Endothelial cell (in vitro differentiated cells): ENCODE data around the gene MLIP. TPM values are rescaled to one million over a fixed set of nuclear protein-coding genes. Genes with fewer than 3 reads are reported as not detected.

Source experiments
- DNase-seq: peaks from one replicate; pipeline ENCODE4 v3.0.0; 2021; ENCODE audit warnings: low spot score
- H3K27ac Mint-ChIP-seq: one replicate; pipeline ENCODE4 v1.8.0; 2021; ENCODE audit warnings: mixed read lengths, inconsistent platforms; ENCODE audit not compliant: unreplicated experiment
- H3K27me3 Mint-ChIP-seq: one replicate; pipeline ENCODE4 v1.8.0; 2021; ENCODE audit warnings: mild to moderate bottlenecking, moderate library complexity, mixed read lengths, inconsistent platforms; ENCODE audit not compliant: unreplicated experiment
- H3K36me3 Mint-ChIP-seq: one replicate; pipeline ENCODE4 v1.8.0; 2021; ENCODE audit warnings: mild to moderate bottlenecking, low read depth, mixed read lengths, inconsistent platforms; ENCODE audit not compliant: unreplicated experiment
- H3K4me1 Mint-ChIP-seq: one replicate; pipeline ENCODE4 v1.8.0; 2021; ENCODE audit warnings: mild to moderate bottlenecking, mixed read lengths, inconsistent platforms; ENCODE audit not compliant: unreplicated experiment
- H3K4me3 Mint-ChIP-seq: one replicate; pipeline ENCODE4 v1.8.0; 2021; ENCODE audit warnings: mild to moderate bottlenecking, mixed read lengths, inconsistent platforms; ENCODE audit not compliant: unreplicated experiment
- H3K9me3 Mint-ChIP-seq: one replicate; pipeline ENCODE4 v1.8.0; 2021; ENCODE audit warnings: mixed read lengths, inconsistent platforms; ENCODE audit not compliant: unreplicated experiment
- total RNA-seq: library from RNA; stranded (reverse); fragmentation: NEBNext Ultra II Directional; extraction: Animal tissue kit (Norgen Biotek cat#: 25700); gene quantifications from one replicate; pipeline ENCODE4 v1.2.1, GENCODE V29; 2021; ENCODE audit not compliant: unreplicated experiment
- TF ChIP-seq, protein P1 (sequence below): fragments of 200-600 bp; sonication (generic); IDR thresholded peaks from one replicate; pipeline ENCODE4 v1.5.0; 2021; ENCODE audit warnings: antibody characterized with exemption; ENCODE audit not compliant: unreplicated experiment

Gene MLIP
- total RNA-seq, 1 donor from 2014 or later = not detected

DNA sequence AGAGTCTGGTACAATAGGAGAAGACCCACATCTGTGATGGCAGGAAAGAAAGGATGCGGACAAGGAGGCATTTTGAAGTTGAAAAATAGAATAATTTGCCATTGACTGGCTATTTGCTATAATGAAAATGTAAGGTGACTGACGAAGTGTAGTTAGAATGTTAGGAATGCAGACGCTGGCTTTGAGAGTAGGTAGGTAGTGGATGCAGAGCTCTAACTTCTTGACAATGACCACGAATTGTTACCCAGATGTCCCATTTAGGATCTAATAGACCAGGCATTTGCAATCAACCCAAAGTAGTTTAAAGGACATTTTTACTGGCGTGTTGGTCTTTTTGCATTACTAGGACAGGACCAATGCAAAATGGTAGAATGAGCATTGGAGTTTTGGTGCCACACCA lies 14.2 kb downstream of the MLIP start:
- H3K27me3 Mint-ChIP-seq = peaks cover 1% of the 10 kb centered on the region
- no peaks in the 10 kb centered on the region for H3K36me3 Mint-ChIP-seq
- TF ChIP-seq, protein P1, sequence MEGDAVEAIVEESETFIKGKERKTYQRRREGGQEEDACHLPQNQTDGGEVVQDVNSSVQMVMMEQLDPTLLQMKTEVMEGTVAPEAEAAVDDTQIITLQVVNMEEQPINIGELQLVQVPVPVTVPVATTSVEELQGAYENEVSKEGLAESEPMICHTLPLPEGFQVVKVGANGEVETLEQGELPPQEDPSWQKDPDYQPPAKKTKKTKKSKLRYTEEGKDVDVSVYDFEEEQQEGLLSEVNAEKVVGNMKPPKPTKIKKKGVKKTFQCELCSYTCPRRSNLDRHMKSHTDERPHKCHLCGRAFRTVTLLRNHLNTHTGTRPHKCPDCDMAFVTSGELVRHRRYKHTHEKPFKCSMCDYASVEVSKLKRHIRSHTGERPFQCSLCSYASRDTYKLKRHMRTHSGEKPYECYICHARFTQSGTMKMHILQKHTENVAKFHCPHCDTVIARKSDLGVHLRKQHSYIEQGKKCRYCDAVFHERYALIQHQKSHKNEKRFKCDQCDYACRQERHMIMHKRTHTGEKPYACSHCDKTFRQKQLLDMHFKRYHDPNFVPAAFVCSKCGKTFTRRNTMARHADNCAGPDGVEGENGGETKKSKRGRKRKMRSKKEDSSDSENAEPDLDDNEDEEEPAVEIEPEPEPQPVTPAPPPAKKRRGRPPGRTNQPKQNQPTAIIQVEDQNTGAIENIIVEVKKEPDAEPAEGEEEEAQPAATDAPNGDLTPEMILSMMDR = no peak
- no peaks in the 10 kb centered on the region for H3K4me1 Mint-ChIP-seq
- H3K4me3 Mint-ChIP-seq = no peak overlapping the region
- DNase-seq = no peak
- no peaks in the 10 kb centered on the region for H3K9me3 Mint-ChIP-seq
- no peak overlapping the region for H3K27ac Mint-ChIP-seq

DNA sequence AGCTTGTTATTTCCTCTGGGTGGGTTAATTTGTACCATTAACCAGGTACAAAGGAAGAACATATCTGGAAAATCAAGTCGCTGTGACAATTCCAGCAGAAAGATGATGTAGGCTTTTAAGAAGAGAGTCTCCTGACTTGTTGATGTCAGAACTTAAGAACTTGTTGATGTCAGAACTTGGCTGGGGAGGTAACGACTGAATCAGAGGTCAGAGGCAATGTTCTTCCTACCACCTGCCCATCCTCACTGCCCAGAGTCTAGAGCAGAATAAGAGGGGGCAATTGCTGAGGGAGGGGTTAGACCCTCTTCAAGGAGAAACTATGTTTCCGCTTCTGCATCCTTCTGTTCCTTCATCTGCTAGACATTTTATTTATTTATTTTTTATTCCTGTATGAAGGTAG lies 18.9 kb downstream of the MLIP start:
- Mint-ChIP-seq H3K27ac (no peak overlapping the region), H3K27me3 (peaks cover 1% of the 10 kb centered on the region), H3K4me3 (no peak overlapping the region), H3K36me3 (no peaks in the 10 kb centered on the region), H3K4me1 (no peaks in the 10 kb centered on the region), H3K9me3 (no peaks in the 10 kb centered on the region)
- DNase-seq = no peak
- TF ChIP-seq, protein P1 = no peak

DNA sequence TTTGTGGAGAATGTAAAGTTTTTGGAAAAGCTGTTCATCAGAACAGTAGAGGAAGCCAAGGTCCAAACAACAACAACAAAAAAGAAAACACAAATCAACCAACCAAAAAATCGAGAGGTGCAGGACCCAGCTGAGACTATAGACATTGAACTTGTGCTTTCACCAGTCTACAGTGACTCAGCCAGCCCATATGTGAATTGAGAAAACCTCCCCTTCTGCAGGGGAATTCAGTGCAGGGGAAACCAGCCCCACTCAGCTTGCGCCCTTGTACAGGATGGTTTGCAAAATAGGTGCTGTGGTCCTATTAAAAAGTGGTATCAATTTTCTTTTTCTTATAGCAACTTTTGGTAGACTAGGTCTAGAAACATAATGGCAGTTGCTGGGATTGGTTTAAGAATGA lies 21.3 kb downstream of the MLIP start:
- Mint-ChIP-seq H3K27ac (no peak overlapping the region), H3K4me1 (no peaks in the 10 kb centered on the region), H3K9me3 (peaks cover 3% of the 10 kb centered on the region), H3K4me3 (no peak overlapping the region), H3K36me3 (no peaks in the 10 kb centered on the region), H3K27me3 (peaks cover 1% of the 10 kb centered on the region)
- no peak for DNase-seq
- TF ChIP-seq, protein P1 = no peak

DNA sequence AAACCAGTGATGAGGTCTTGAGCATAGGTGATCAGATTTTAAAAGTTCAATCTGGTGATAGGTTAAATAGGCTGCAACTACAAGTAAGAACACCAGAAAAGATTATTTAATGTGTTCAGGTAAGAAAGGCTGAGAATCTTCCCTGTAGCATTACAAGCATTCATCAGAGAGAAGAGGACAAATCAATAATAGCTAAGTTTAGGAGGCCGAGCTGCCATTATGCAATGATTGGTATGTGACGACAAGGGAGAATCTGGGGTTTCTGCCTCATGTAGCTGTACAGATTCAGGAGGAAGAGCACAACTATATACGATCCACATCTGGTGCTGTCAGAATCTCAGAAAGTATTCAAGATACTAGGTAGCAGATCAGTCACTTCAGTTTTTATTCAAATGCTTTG lies 21.9 kb downstream of the MLIP start:
- no peaks in the 10 kb centered on the region for H3K4me1 Mint-ChIP-seq
- no peak overlapping the region for H3K27ac Mint-ChIP-seq
- TF ChIP-seq, protein P1 = no peak
- H3K27me3 Mint-ChIP-seq = peaks cover 3% of the 10 kb centered on the region
- H3K9me3 Mint-ChIP-seq = peaks cover 3% of the 10 kb centered on the region
- H3K36me3 Mint-ChIP-seq = no peaks in the 10 kb centered on the region
- DNase-seq = no peak
- no peak overlapping the region for H3K4me3 Mint-ChIP-seq

DNA sequence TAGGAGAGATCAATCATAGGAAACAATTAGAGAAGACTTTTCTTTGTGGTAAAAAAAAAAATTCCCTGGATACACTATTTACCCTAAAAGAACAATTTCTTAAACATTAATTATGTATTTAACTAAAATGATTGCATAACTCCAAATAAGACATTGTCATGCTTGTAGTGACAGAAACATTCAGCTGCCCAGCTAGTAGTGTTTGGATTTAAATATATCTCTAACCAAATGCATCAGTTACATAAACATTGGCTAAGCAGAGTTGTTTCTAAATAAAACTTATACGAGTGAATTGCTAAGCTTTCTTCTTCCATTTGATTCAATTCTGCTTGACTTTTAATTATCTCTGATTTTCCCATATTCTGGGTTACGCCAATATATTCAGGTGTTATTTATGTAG lies 23.7 kb downstream of the MLIP start:
- no peak for DNase-seq
- peaks cover 1% of the 10 kb centered on the region for H3K27me3 Mint-ChIP-seq
- no peaks in the 10 kb centered on the region for H3K36me3 Mint-ChIP-seq
- no peaks in the 10 kb centered on the region for H3K4me1 Mint-ChIP-seq
- TF ChIP-seq, protein P1 = no peak
- H3K27ac Mint-ChIP-seq = no peak overlapping the region
- peaks cover 3% of the 10 kb centered on the region for H3K9me3 Mint-ChIP-seq
- H3K4me3 Mint-ChIP-seq = no peak overlapping the region
